ENCODE measurements around the gene CUL9.

The CUL9 gene

GRCh38 chr6:43200541-43200940 lies 18.5 kb downstream of the CUL9 start:
- no peak for DNase-seq (ENCODE audit: low read depth in 2 of 2)

- DNase-seq (ENCODE audit: low read depth in 2 of 2): no peak
Measured at GRCh38 chr6:43202451-43202850, 20.5 kb downstream of the CUL9 start.

- no peak for DNase-seq (ENCODE audit: low read depth in 2 of 2)
Measured at GRCh38 chr6:43203029-43203717, 21.2 kb downstream of the CUL9 start.

- no peak for DNase-seq (ENCODE audit: low read depth in 2 of 2)
Measured at GRCh38 chr6:43203718-43204095, 21.7 kb downstream of the CUL9 start.

- no peak for DNase-seq (ENCODE audit: low read depth in 2 of 2)
Measured at GRCh38 chr6:43204271-43205105, 22.5 kb downstream of the CUL9 start.

- DNase-seq (ENCODE audit: low read depth in 2 of 2): no peak
Measured at GRCh38 chr6:43205849-43206248, 23.9 kb downstream of the CUL9 start.

GRCh38 chr6:43207286-43207685 lies 25.3 kb downstream of the CUL9 start:
- no peak for DNase-seq (ENCODE audit: low read depth in 2 of 2)

- DNase-seq (ENCODE audit: low read depth in 2 of 2): no peak
Measured at GRCh38 chr6:43211955-43212354, 30.0 kb downstream of the CUL9 start.

GRCh38 chr6:43213431-43213830 lies 31.4 kb downstream of the CUL9 start:
- no peak for DNase-seq (ENCODE audit: low read depth in 2 of 2)

- DNase-seq (ENCODE audit: low read depth in 2 of 2): no peak
Measured at GRCh38 chr6:43215066-43215465, 33.1 kb downstream of the CUL9 start.

- DNase-seq (ENCODE audit: low read depth in 2 of 2): no peak
Measured at GRCh38 chr6:43216200-43216599, 34.2 kb downstream of the CUL9 start.

GRCh38 chr6:43217351-43217750 lies 35.4 kb downstream of the CUL9 start:
- DNase-seq (ENCODE audit: low read depth in 2 of 2): no peak

- DNase-seq (ENCODE audit: low read depth in 2 of 2): no peak
Measured at GRCh38 chr6:43219119-43219518, 37.1 kb downstream of the CUL9 start.

GRCh38 chr6:43219814-43220213 lies 37.8 kb downstream of the CUL9 start:
- no peak for DNase-seq (ENCODE audit: low read depth in 2 of 2)

- no peak for DNase-seq (ENCODE audit: low read depth in 2 of 2)
Measured at GRCh38 chr6:43220439-43220951, 38.5 kb downstream of the CUL9 start.

- DNase-seq (ENCODE audit: low read depth in 2 of 2): no peak
Measured at GRCh38 chr6:43221046-43221972, 39.3 kb downstream of the CUL9 start.

GRCh38 chr6:43222418-43223059 lies 40.5 kb downstream of the CUL9 start:
- DNase-seq (ENCODE audit: low read depth in 2 of 2): no peak

GRCh38 chr6:43223175-43223574 lies 41.2 kb downstream of the CUL9 start:
- no peak for DNase-seq (ENCODE audit: low read depth in 2 of 2)

- no peak for DNase-seq (ENCODE audit: low read depth in 2 of 2)
Measured at GRCh38 chr6:43226192-43226851, 44.3 kb downstream of the CUL9 start.

GRCh38 chr6:43228951-43229802 lies 47.2 kb downstream of the CUL9 start, which contains the start of gene DNPH1:
TSS of gene DNPH1 (minus strand) at chr6:43229481. CDS start at chr6:43229456, 25 bp downstream.
- peak; percentile 47 to 74 for DNase-seq (ENCODE audit: low read depth in 2 of 2)

Data from stimulated activated CD4-positive, alpha-beta T cell treated with anti-CD3 and anti-CD28 coated beads, Interleukin-15, amount 100 ng/mL, for 48 hours (primary cell).